K562 (cell line): ENCODE data around the gene OR4D6. TPM values are rescaled to one million over a fixed set of nuclear protein-coding genes. Genes with fewer than 3 reads are reported as not detected.
A peak's percentile ranks its signal among the peaks of the same experiment; 100 is the strongest.

Experiments used
- ATAC-seq: fragments of 200-7000 bp; cut with Tn5 transposase; 3 replicates; pipeline ENCODE4 v1.9.1; 2020; ENCODE audit warnings: moderate library complexity
- BruUV-seq: library from RNA; stranded (reverse); fragments of 400-500 nt; replicated peaks from 2 replicates; lab custom pipeline; 2021; lab: Mats Ljungman, UMichigan
- CTCF ChIA-PET: fragments of 300-600 bp; formaldehyde crosslinking; extraction: SDS; loops from one replicate; lab custom pipeline; 2021; ENCODE audit warnings: low intra/inter-chr PET ratio; lab: Yijun Ruan, JAX
- POLR2A ChIA-PET: fragments of 300-600, 350-650 bp; sonication (Branson Sonifier 250); formaldehyde crosslinking; extraction: SDS; loops from one replicate; lab custom pipeline; 2021; ENCODE audit warnings: antibody characterized with exemption, inconsistent platforms; lab: Yijun Ruan, JAX
- DNase-seq, 4 experiments: peaks; one replicate each; pipeline versions ENCODE4 v3.0.0 to v3.0.0-alpha.2; 2011 to 2018; ENCODE audit warnings: low spot score in 3 of 4, mixed read lengths in 3 of 4; ENCODE audit errors: extremely low read depth in 1 of 4
- FAIRE-seq: peaks from 2 replicates; lab custom pipeline; 2011; peaks lifted over from hg19 to GRCh38; lab: Jason Lieb, UNC
- H2AFZ ChIP-seq: 2 replicates; pipeline ENCODE4 v1.6.0; 2011; ENCODE audit warnings: low read depth, low read length, control low read depth, inconsistent platforms
- H3K27ac ChIP-seq: fragments of 200-600 bp; 3 replicates; pipeline ENCODE4 v1.8.0; 2011; ENCODE audit warnings: low read depth, mild to moderate bottlenecking, control low read depth, inconsistent platforms, low read length, moderate library complexity, mixed read lengths; ENCODE audit errors: extremely low read depth
- H3K27me3 ChIP-seq, 2 experiments: fragments of 300-600 bp in 1 of 2; 2 replicates in 1 of 2; 3 replicates in 1 of 2; pipeline versions ENCODE4 v1.6.0 to v1.8.0; 2011; ENCODE audit warnings: inconsistent platforms in 2 of 2, low read length in 2 of 2, mild to moderate bottlenecking in 1 of 2, mixed read lengths in 1 of 2, moderate library complexity in 1 of 2; ENCODE audit not compliant: control insufficient read depth in 2 of 2, insufficient read depth in 2 of 2
- H3K36me3 ChIP-seq: fragments of 300-600 bp; 3 replicates; pipeline ENCODE4 v1.8.0; 2011; ENCODE audit warnings: mild to moderate bottlenecking, low read length, inconsistent platforms; ENCODE audit not compliant: control insufficient read depth, insufficient read depth
- H3K4me1 ChIP-seq, 2 experiments: fragments of 200-600 bp in 1 of 2; replicated peaks in 1 of 2; 2 replicates in 1 of 2; 3 replicates in 1 of 2; pipeline versions ENCODE4 v1.5.1 to v1.8.0; 2011; ENCODE audit warnings: inconsistent platforms in 2 of 2, low read length in 2 of 2, mild to moderate bottlenecking in 1 of 2, mixed read lengths in 1 of 2, moderate library complexity in 1 of 2; ENCODE audit not compliant: control insufficient read depth in 2 of 2, insufficient read depth in 2 of 2
- H3K4me2 ChIP-seq: 2 replicates; pipeline ENCODE4 v1.6.1; 2011; ENCODE audit warnings: low read length, control low read depth, inconsistent platforms, mixed read lengths; ENCODE audit not compliant: insufficient read depth
- H3K4me3 ChIP-seq: fragments of 200-600 bp; sonication (generic), shearing (Covaris generic); 2 replicates; pipeline ENCODE4 v1.5.1; 2016; ENCODE audit warnings: control low read depth, inconsistent platforms
- H3K79me2 ChIP-seq: fragments of 200-600 bp; 3 replicates; pipeline ENCODE4 v1.8.0; 2011; ENCODE audit warnings: low read length, inconsistent platforms; ENCODE audit not compliant: control insufficient read depth, insufficient read depth
- H3K9ac ChIP-seq, 2 experiments: 2 replicates each; pipeline versions ENCODE4 v1.6.0 to v1.6.1; 2011; ENCODE audit warnings: low read depth in 2 of 2, low read length in 2 of 2, control low read depth in 1 of 2, inconsistent platforms in 1 of 2, mild to moderate bottlenecking in 1 of 2, mixed read lengths in 1 of 2; ENCODE audit not compliant: insufficient read depth in 1 of 2
- H3K9me1 ChIP-seq: one replicate; pipeline ENCODE4 v1.6.0; 2011; ENCODE audit warnings: inconsistent platforms, mild to moderate bottlenecking, low read length, moderate library complexity; ENCODE audit not compliant: control insufficient read depth, insufficient read depth
- H3K9me3 ChIP-seq: replicated peaks from 2 replicates; pipeline ENCODE4 v1.5.1; 2011; ENCODE audit warnings: low read depth, low read length, inconsistent platforms; ENCODE audit not compliant: control insufficient read depth, insufficient read depth
- H4K20me1 ChIP-seq: replicated peaks from 2 replicates; pipeline ENCODE4 v1.6.1; 2011; ENCODE audit warnings: low read length, inconsistent platforms, mixed read lengths; ENCODE audit not compliant: control insufficient read depth, insufficient read depth
- ILF3 ChIP-seq: fragments of 450-650 bp; IDR thresholded peaks from 2 replicates; pipeline ENCODE4 v1.6.1; 2018; ENCODE audit warnings: antibody characterized with exemption, mild to moderate bottlenecking, moderate library complexity, borderline replicate concordance
- JUND ChIP-seq, 2 experiments: IDR thresholded peaks; 2 replicates in 1 of 2; 3 replicates in 1 of 2; pipeline ENCODE4 v1.6.1; 2011; ENCODE audit warnings: borderline replicate concordance in 2 of 2, low read depth in 2 of 2, low read length in 2 of 2, improper control_type of control experiment in 1 of 2, missing biosample characterization in 1 of 2, missing genetic modification characterization in 1 of 2, missing genetic modification reagents in 1 of 2
- MAFG ChIP-seq: fragments of 450-650 bp; conservative IDR thresholded peaks from 2 replicates; pipeline ENCODE4 v1.6.1; 2016; ENCODE audit warnings: missing genetic modification characterization, missing compliant biosample characterization
- PCBP1 ChIP-seq: fragments of 200-400 bp; formaldehyde crosslinking; IDR thresholded peaks from 2 replicates; pipeline ENCODE4 v1.6.1; 2018; ENCODE audit warnings: mild to moderate bottlenecking, low read depth, low read length; ENCODE audit not compliant: poor library complexity, severe bottlenecking
- SREBF1 ChIP-seq: fragments of 150-350 bp; IDR thresholded peaks from 2 replicates; pipeline ENCODE4 v1.6.1; 2014; ENCODE audit warnings: antibody characterized with exemption, low read depth, low read length, borderline replicate concordance
- SREBF2 ChIP-seq: sonication (generic); formaldehyde crosslinking; IDR thresholded peaks from 2 replicates; pipeline ENCODE4 v1.4.0; 2020; ENCODE audit warnings: mild to moderate bottlenecking, missing genetic modification reagents
- ZNF253 ChIP-seq: fragments of 250-450 bp; sonication (Bioruptor Pico); conservative IDR thresholded peaks from 2 replicates; pipeline ENCODE4 v1.6.1; 2021; ENCODE audit warnings: mild to moderate bottlenecking
- ZNF57 ChIP-seq: fragments of 450-650 bp; formaldehyde crosslinking; IDR thresholded peaks from 2 replicates; pipeline ENCODE4 v1.4.0; 2020; ENCODE audit warnings: mild to moderate bottlenecking, moderate library complexity
- ZZZ3 ChIP-seq: fragments of 450-650 bp; IDR thresholded peaks from 2 replicates; pipeline ENCODE4 v1.6.1; 2016; ENCODE audit warnings: antibody characterized with exemption, mild to moderate bottlenecking, moderate library complexity
- in situ Hi-C: fragments of 300-500 bp; cut with MboI; formaldehyde crosslinking; loops from 4 replicates; pipeline ENCODE4 v1.15.0; 2018; ENCODE audit warnings: inconsistent platforms, mixed read lengths
- intact Hi-C: fragments of 100-400 bp; cut with micrococcal nuclease; formaldehyde crosslinking; loops from 2 replicates; pipeline ENCODE4 v1.14.2; 2022
- polyA plus RNA-seq, 8 experiments: library from polyadenylated mRNA; depleted of rRNA in 4 of 8; stranded (reverse) in 5 of 8; unstranded in 3 of 8; fragments of >200 nt; fragmentation: Nextera tagmentation in 2 of 8; fragmentation: Illumina TruSeq in 1 of 8; extraction: Ambion mirVana in 2 of 8; extraction: Trizol in 1 of 8; gene quantifications; 2 replicates each; pipeline versions ENCODE4 v1.2.1 to v1.2.3, GENCODE V29; 2011 to 2014; ENCODE audit warnings: inconsistent platforms in 1 of 8, missing spikeins in 1 of 8
- total RNA-seq, 7 experiments: library from RNA; depleted of rRNA in 6 of 7; stranded (reverse); fragments of >200 nt in 6 of 7; fragmentation: Illumina TruSeq in 2 of 7; extraction: Trizol in 2 of 7; gene quantifications; 2 replicates each; pipeline versions ENCODE4 v1.2.1 to v1.2.3, GENCODE V29; 2011 to 2021; ENCODE audit warnings: low replicate concordance in 1 of 7
- TF ChIP-seq, protein P1 (sequence below): fragments of 450-650 bp; IDR thresholded peaks from 2 replicates; pipeline ENCODE4 v1.6.1; 2016; ENCODE audit warnings: low read depth
- TF ChIP-seq, protein P2 (sequence below), 2 experiments: IDR thresholded peaks; 2 replicates each; pipeline ENCODE4 v1.6.1; 2011; ENCODE audit warnings: borderline replicate concordance in 1 of 2, control low read depth in 1 of 2, low read depth in 1 of 2, low read length in 1 of 2, mild to moderate bottlenecking in 1 of 2, mixed read lengths in 1 of 2, moderate library complexity in 1 of 2; ENCODE audit not compliant: insufficient read depth in 1 of 2, insufficient read length in 1 of 2, poor library complexity in 1 of 2, severe bottlenecking in 1 of 2; ENCODE audit errors: extremely low read depth in 1 of 2
- TF ChIP-seq, protein P3 (sequence below): sonication (generic); formaldehyde crosslinking; IDR thresholded peaks from 2 replicates; pipeline ENCODE4 v1.8.0; 2022; ENCODE audit warnings: mild to moderate bottlenecking, missing genetic modification reagents

The OR4D6 gene
- total and polyA plus RNA-seq, 9 of the 15 experiments (the other 6 are each of a cell fraction or from before 2014, with no cell fraction given), result not detected

DNA sequence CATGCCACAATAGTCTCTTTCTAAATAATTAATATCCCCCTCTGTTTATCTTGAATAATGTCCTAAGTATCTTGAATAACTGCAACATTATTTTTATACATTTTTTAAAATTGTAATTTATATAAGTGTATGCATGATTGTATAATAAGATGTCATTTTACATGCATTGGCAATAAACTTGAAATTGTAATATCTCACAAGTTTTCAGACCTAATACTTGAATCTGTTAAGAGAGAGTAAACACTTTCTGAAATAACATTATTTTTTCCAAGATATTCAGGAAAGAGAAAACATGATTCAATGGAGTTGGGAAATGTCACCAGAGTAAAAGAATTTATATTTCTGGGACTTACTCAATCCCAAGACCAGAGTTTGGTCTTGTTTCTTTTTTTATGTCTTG, 46.5 kb downstream of the OR4D6 start, which contains the start of gene OR4D11:
TSS of gene OR4D11 (plus strand) at position 301 of the 400 bp plus-strand sequence. CDS start at position 301, 0 bp downstream.
- Histone ChIP-seq H3K9me3 (peaks cover 4% of the 10 kb centered on the region; the same call in 1 of the 2 replicates), H4K20me1 (no peaks in the 10 kb centered on the region), H3K4me2 (no peak within 1 kb of the TSS), H3K27me3 (peaks cover 0 to 3% of the 10 kb centered on the region in 2 experiments; a peak in 1 of 5 replicates), H3K36me3 (no peaks in the 10 kb centered on the region), H3K79me2 (no peaks in the 10 kb centered on the region), H3K4me1 (no peaks in the 10 kb centered on the region), H3K9ac (no peak within 1 kb of the TSS), H3K27ac (no peak within 1 kb of the TSS), H3K4me3 (no peak within 1 kb of the TSS), H2AFZ (0 out of 2 replicates have a peak within 1 kb of the TSS, but pooled peaks have one; percentile 42), H3K9me1 (no peaks in the 10 kb centered on the region)
- BruUV-seq, result no TSS peak
- ChIA-PET CTCF (no interaction called here), POLR2A (no interaction called here)
- in situ Hi-C loops, result no loop called here
- DNase-seq (no peak), ATAC-seq (no peak), FAIRE-seq (no peak)
- intact Hi-C loops, result no loop called here
- no peak for TF ChIP-seq MAFG (tag)
- no peak for TF ChIP-seq SREBF1
- no peak for TF ChIP-seq ZZZ3
- no peak for TF ChIP-seq PCBP1
- TF ChIP-seq, protein P1, sequence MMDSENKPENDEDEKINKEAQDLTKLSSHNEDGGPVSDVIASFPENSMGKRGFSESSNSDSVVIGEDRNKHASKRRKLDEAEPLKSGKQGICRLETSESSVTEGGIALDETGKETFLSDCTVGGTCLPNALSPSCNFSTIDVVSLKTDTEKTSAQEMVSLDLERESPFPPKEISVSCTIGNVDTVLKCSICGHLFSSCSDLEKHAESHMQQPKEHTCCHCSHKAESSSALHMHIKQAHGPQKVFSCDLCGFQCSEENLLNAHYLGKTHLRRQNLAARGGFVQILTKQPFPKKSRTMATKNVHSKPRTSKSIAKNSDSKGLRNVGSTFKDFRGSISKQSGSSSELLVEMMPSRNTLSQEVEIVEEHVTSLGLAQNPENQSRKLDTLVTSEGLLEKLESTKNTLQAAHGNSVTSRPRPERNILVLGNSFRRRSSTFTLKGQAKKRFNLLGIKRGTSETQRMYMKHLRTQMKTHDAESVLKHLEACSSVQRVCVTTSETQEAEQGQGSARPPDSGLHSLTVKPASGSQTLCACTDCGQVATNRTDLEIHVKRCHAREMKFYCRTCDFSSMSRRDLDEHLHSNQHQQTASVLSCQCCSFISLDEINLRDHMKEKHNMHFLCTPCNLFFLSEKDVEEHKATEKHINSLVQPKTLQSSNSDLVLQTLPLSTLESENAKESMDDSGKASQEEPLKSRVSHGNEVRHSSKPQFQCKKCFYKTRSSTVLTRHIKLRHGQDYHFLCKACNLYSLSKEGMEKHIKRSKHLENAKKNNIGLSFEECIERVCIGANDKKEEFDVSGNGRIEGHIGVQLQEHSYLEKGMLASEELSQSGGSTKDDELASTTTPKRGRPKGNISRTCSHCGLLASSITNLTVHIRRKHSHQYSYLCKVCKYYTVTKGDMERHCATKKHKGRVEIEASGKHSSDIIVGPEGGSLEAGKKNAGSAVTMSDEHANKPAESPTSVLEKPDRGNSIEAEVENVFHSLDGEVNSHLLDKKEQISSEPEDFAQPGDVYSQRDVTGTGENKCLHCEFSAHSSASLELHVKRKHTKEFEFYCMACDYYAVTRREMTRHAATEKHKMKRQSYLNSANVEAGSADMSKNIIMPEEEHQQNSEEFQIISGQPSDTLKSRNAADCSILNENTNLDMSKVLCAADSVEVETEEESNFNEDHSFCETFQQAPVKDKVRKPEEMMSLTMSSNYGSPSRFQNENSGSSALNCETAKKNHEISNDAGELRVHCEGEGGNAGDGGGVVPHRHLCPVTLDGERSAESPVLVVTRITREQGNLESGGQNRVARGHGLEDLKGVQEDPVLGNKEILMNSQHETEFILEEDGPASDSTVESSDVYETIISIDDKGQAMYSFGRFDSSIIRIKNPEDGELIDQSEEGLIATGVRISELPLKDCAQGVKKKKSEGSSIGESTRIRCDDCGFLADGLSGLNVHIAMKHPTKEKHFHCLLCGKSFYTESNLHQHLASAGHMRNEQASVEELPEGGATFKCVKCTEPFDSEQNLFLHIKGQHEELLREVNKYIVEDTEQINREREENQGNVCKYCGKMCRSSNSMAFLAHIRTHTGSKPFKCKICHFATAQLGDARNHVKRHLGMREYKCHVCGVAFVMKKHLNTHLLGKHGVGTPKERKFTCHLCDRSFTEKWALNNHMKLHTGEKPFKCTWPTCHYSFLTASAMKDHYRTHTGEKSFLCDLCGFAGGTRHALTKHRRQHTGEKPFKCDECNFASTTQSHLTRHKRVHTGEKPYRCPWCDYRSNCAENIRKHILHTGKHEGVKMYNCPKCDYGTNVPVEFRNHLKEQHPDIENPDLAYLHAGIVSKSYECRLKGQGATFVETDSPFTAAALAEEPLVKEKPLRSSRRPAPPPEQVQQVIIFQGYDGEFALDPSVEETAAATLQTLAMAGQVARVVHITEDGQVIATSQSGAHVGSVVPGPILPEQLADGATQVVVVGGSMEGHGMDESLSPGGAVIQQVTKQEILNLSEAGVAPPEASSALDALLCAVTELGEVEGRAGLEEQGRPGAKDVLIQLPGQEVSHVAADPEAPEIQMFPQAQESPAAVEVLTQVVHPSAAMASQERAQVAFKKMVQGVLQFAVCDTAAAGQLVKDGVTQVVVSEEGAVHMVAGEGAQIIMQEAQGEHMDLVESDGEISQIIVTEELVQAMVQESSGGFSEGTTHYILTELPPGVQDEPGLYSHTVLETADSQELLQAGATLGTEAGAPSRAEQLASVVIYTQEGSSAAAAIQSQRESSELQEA, result no peak
- no peak for TF ChIP-seq ILF3
- no peak for TF ChIP-seq SREBF2 (CRISPR knock-in tag)
- TF ChIP-seq, protein P2, sequence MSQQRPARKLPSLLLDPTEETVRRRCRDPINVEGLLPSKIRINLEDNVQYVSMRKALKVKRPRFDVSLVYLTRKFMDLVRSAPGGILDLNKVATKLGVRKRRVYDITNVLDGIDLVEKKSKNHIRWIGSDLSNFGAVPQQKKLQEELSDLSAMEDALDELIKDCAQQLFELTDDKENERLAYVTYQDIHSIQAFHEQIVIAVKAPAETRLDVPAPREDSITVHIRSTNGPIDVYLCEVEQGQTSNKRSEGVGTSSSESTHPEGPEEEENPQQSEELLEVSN (IDR thresholded peaks at IDR 0.05; ENCODE audit: borderline replicate concordance in 1 of 2, extremely low read depth in 1 of 2, insufficient read depth in 1 of 2, insufficient read length in 1 of 2, low read depth in 1 of 2, low read length in 1 of 2, poor library complexity in 1 of 2, severe bottlenecking in 1 of 2), result no peak
- TF ChIP-seq ZNF253 (CRISPR knock-in tag), result no peak
- no peak for TF ChIP-seq JUND (IDR thresholded peaks at IDR 0.05; ENCODE audit: borderline replicate concordance, low read depth, low read length)
- TF ChIP-seq JUND (tag; IDR thresholded peaks at IDR 0.05; ENCODE audit: borderline replicate concordance, low read depth, low read length), result no peak
- no peak for TF ChIP-seq ZNF57 (CRISPR knock-in tag)
- TF ChIP-seq, protein P3, sequence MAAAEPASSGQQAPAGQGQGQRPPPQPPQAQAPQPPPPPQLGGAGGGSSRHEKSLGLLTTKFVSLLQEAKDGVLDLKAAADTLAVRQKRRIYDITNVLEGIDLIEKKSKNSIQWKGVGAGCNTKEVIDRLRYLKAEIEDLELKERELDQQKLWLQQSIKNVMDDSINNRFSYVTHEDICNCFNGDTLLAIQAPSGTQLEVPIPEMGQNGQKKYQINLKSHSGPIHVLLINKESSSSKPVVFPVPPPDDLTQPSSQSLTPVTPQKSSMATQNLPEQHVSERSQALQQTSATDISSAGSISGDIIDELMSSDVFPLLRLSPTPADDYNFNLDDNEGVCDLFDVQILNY (CRISPR knock-in tag), result no peak
